ENCODE measurements around the gene BCL2L13. TPM values are rescaled to one million over a fixed set of nuclear protein-coding genes. Genes with fewer than 3 reads are reported as not detected.

Gene BCL2L13
- total RNA-seq, 1 experiment from 2014 or later = 44.0 TPM

DNA sequence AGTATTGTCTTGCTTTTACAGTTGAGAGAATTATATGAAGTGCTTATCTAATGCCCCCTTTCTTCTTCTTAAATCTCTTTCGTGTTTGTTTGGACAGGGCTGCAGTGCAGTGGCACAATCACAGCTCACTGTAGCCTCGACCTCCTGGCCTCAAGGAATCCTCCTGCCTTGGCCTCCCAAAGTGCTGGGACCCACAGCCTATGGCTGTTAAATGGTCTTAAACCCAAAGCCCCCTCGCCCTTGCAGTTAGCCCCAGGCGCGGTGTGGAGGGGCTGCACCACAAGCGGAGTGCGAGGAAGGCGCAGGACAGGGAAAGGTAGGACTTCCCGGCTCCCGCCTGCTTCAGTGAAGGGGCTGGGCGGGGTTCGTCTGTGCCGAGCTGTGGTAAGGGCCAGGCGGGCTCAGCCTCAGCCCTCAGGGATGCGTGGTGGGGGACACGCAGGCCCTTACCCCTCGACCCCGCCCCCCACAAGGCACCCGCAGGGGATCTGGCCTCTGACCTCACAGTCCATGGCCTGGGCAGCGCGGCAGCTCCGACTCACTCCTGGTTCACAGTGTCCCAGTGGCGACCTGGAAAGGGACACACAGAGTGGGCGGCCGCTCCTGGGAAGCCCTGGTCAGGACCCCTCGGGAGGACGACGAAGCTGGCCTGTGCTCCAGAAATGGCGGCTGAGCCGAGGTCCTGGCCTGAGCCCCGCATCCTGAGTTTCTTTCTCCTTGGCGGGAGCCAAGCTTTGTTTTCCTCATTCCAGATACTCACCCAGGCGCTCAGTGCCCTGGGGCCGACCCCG is 111.2 kb downstream of the BCL2L13 start:
- no TSS peak for BruUV-seq (replicated peaks)
- H3K9me3 ChIP-seq (ENCODE audit: control insufficient read depth, insufficient read depth, low read depth, low read length) = no peaks in the 10 kb centered on the region
- ChIA-PET POLR2A (no interaction called here), CTCF (no interaction called here)
- ATAC-seq = no peak; the same call in 1 of the 2 replicates
- H3K27ac ChIP-seq (ENCODE audit: low read length) = no peak overlapping the region
- peaks cover 13% of the 10 kb centered on the region for H3K4me1 ChIP-seq (ENCODE audit: control insufficient read depth, insufficient read depth, low read length)
- TF ChIP-seq SIN3A (IDR thresholded peaks at IDR 0.05; ENCODE audit: borderline replicate concordance, insufficient read depth, low read depth, low read length) (no peak), POLR2AphosphoS5 (IDR thresholded peaks at IDR 0.05; ENCODE audit: low read depth, low read length) (no peak), CTCF (IDR thresholded peaks at IDR 0.05) (no peak), TCF7L2 (IDR thresholded peaks at IDR 0.05; ENCODE audit: low read depth, low read length) (no peak), REST (IDR thresholded peaks at IDR 0.05; ENCODE audit: insufficient read depth in 1 of 2, low read depth in 2 of 2, low read length in 1 of 2) (no peak)
- H3K36me3 ChIP-seq (ENCODE audit: control insufficient read depth, insufficient read depth, low read length) = no peaks in the 10 kb centered on the region
- DNase-seq (ENCODE audit: low read depth, low spot score) = no peak
- in situ Hi-C loops (cut with HindIII; ENCODE audit: low pct_unique_long_range_greater_than_20kb, low sequenced_read_pairs) = no loop called here
- no peaks in the 10 kb centered on the region for H3K27me3 ChIP-seq (ENCODE audit: control insufficient read depth, insufficient read depth, low read length)
- intact Hi-C loops (cut with micrococcal nuclease; ENCODE audit: unreplicated experiment) = no loop called here
- H3K4me3 ChIP-seq (ENCODE audit: low read depth in 2 of 2, low read length in 2 of 2) = no peak overlapping the region

- TF ChIP-seq REST (IDR thresholded peaks at IDR 0.05; ENCODE audit: insufficient read depth in 1 of 2, low read depth in 2 of 2, low read length in 1 of 2) (no peak), POLR2AphosphoS5 (IDR thresholded peaks at IDR 0.05; ENCODE audit: low read depth, low read length) (no peak), SIN3A (IDR thresholded peaks at IDR 0.05; ENCODE audit: borderline replicate concordance, insufficient read depth, low read depth, low read length) (no peak), CTCF (IDR thresholded peaks at IDR 0.05) (no peak), TCF7L2 (IDR thresholded peaks at IDR 0.05; ENCODE audit: low read depth, low read length) (no peak)
- POLR2A ChIA-PET = no interaction called here
- ATAC-seq (no peak), DNase-seq (ENCODE audit: low read depth, low spot score) (no peak)
- in situ Hi-C loops (cut with HindIII; ENCODE audit: low pct_unique_long_range_greater_than_20kb, low sequenced_read_pairs) (no loop called here), intact Hi-C loops (cut with micrococcal nuclease; ENCODE audit: unreplicated experiment) (no loop called here)
- no TSS peak for BruUV-seq (replicated peaks)
- H3K9me3 ChIP-seq (ENCODE audit: control insufficient read depth, insufficient read depth, low read depth, low read length) = no peaks in the 10 kb centered on the region
- no peak overlapping the region for H3K4me3 ChIP-seq (ENCODE audit: low read depth in 2 of 2, low read length in 2 of 2)
- H3K27ac ChIP-seq (ENCODE audit: low read length) = no peak overlapping the region
- no peaks in the 10 kb centered on the region for H3K27me3 ChIP-seq (ENCODE audit: control insufficient read depth, insufficient read depth, low read length)
- H3K36me3 ChIP-seq (ENCODE audit: control insufficient read depth, insufficient read depth, low read length) = no peaks in the 10 kb centered on the region
- CTCF ChIA-PET = no interaction called here
- H3K4me1 ChIP-seq (ENCODE audit: control insufficient read depth, insufficient read depth, low read length) = peaks cover 5% of the 10 kb centered on the region
These were observed 113.0 kb downstream of the BCL2L13 start for GRCh38 chr22:17751596-17751995.
